NCI-H524 treated with DMSO at 0.1 percent for 48 hours (cell line): ENCODE measurements around the gene ADCY1.
"Not testable (repeated sequence)": the region's sequence is repeated elsewhere in the genome, so short reads cannot be mapped to it uniquely, and the experiment has no call there.

Experiments used
- DNase-seq: peaks from one replicate; lab custom pipeline; 2025; lab: John Stamatoyannopoulos, UW

Gene ADCY1

DNA sequence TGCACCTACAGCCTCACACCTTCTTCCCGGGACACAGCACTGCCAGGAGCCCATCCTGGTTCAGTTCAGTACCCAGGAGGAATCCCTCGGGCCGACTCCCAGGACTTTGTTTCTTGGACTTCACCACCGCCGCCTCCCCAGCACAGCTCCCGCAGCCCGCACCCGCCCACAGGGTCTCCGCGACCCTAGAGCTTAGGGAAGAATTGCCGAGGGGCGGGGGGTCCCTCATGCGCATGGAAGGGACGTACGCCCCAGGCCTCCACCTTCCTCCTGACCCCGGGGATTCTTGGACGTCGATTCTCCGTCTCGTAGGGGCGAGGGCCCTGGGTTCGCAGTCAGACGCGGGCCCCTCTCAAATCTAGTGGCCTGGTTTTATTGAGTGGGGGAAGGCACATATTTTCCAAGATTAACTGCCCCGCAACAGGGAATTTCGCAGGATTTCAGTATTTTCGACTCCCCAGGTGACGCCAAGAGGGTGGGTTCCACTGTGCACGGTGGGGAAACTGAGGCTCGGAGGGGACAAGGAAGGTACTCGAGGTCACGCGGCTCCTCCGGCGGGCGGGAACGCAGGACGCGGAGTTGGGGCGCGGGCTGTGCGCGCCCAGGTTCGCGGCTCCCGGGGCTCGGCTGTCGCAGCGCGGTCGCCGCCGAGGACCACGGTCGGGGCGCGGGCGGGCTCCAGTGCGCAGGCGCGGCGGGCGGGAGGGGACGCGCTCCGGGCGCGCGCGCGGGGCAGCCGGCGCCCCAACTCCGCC lies at the start of gene ADCY1:
Gene ADCY1 (plus strand): TSS at position 708 of the 755 bp plus-strand sequence. CDS start 176 bp downstream, outside the sequence.
- no peak for DNase-seq

GRCh38 chr7:45524445-45524844 lies 49.7 kb upstream of the ADCY1 start:
- no peak for DNase-seq

DNA sequence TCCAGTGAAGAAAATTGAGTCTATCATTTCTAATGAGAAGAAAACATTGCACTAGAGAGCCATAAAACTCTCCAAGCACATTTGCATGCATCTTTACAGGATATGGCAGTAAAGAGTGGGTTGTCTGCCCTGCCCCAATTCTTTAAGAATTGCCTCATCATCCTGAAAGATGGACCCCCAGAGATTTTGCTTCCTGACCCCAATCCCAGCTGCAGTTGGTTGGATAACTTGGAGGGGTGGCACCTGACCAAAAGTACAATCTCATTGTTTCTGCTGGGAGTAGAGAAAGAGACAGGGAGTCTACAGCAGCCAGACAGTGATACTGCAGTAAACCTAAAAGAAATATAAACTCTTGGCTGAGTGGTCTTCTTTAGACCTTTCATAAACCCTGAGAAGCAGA lies 49.1 kb upstream of the ADCY1 start:
- DNase-seq = no peak

GRCh38 chr7:45543473-45543872 lies 30.7 kb upstream of the ADCY1 start:
- no peak for DNase-seq

GRCh38 chr7:45545105-45545710 lies 29.0 kb upstream of the ADCY1 start:
- not testable (repeated sequence) for DNase-seq

GRCh38 chr7:45548917-45549316 lies 25.3 kb upstream of the ADCY1 start:
- DNase-seq = not testable (repeated sequence)

GRCh38 chr7:45563401-45563800 lies 10.8 kb upstream of the ADCY1 start:
- DNase-seq = no peak

- DNase-seq = no peak
Observed at GRCh38 chr7:45563941-45564461, 10.2 kb upstream of the ADCY1 start.

DNA sequence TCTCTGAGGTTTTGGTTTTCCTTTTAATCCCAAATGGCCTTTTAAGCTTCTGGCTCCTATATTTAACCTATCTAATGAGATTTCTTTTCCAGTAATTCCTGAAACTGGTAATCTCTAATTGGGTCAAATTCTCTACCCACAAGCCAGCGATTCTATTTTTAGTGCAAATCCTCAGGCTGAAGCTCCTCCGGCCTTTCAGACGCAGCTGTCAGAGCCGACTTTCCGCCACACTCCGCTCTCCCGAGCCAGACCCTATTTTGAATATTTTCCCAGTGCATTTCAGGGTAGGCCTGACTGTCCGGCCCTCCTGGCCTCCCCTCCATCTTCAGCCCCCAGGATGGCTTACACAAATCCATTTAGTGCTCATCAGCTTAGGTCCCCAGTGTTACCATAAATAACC lies 9.7 kb upstream of the ADCY1 start:
- no peak for DNase-seq

DNA sequence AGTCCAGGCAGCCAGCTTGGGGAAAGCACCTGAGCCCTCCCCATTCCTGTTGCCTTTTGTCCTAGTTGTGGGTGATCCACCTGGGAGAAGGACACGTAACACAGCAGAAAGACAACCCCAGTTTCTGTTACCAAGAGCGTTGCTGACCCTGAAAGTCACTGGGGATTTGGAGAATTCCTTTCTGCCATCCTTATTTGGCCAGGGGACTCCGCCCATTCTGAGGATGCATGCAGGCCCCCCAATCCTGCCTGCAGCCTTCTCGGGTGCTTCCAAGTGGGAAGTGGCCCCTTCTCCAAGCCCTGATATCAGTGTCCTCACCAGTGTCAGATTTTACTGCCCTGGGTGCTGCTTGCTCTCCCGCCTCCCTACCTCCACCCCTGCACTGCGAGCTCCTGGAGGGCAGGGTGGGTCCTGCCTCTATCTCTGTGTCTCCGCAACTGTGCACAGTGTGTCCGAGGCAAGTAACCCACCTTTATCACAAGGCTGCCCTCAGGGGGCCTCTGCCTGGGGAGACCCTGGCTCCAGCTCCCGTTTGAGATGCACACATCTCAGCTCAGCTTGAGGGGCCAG lies 9.2 kb upstream of the ADCY1 start:
- DNase-seq = no peak

DNA sequence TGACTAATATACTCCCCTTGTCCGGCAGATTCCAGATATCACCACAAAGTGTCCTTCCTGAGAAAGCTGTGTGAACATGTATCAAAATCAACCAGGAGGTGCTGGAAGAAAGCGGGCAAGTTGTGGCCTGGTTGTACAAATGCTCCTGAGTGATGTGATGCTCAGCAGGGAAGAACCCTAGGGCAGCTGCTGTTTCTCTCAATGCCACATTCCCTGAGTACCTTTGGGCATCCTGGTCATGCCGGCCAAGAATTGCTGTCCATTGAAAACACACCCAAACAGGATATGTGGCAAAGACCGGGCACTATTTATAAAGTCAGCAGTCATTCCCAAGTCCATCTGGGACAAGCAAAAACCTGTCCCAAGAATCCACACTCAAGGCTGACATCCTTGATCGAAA lies 7.8 kb upstream of the ADCY1 start:
- DNase-seq = no peak

GRCh38 chr7:45566961-45567360 lies 7.2 kb upstream of the ADCY1 start:
- DNase-seq = no peak

- DNase-seq = no peak
Observed at GRCh38 chr7:45567713-45568112, 6.5 kb upstream of the ADCY1 start.

- DNase-seq = no peak
Observed at GRCh38 chr7:45568536-45569289, 5.5 kb upstream of the ADCY1 start.

- no peak for DNase-seq
Observed at GRCh38 chr7:45569290-45569685, 4.9 kb upstream of the ADCY1 start.

- DNase-seq = no peak
Observed at GRCh38 chr7:45570797-45571196, 3.4 kb upstream of the ADCY1 start.

DNA sequence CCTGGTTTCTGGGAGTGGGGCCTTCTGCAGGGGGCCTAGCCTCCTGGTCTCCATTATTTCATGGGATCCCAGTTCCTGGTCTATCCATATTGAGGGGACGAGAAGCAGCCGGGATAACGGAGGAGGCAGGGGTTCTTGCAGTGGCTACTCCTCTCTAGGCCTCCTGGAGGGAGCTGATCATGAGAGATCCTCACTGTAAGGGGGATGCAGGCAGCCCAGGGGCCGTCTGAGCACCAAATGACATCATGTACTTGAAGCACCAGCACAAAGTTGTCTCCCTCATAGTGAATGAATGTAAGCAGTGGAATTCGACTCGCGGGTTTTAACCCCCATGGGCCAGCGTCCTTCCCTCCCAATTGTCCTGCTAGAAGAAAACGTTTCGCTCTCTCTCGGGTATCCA lies 964 bp upstream of the ADCY1 start:
- no peak for DNase-seq

GRCh38 chr7:45574416-45574668 lies 174 bp downstream of the ADCY1 start:
- DNase-seq = no peak

- no peak for DNase-seq
Observed at GRCh38 chr7:45574669-45575500, 717 bp downstream of the ADCY1 start.

GRCh38 chr7:45575501-45576248 lies 1.5 kb downstream of the ADCY1 start:
- DNase-seq = no peak
